SKM-1 (cell line): ENCODE data around the gene C12orf75.
"Not testable (repeated sequence)": the region's sequence is repeated elsewhere in the genome, so short reads cannot be mapped to it uniquely, and the experiment has no call there.

ENCODE experiments used
- DNase-seq: peaks from one replicate; lab custom pipeline; 2025; ENCODE audit not compliant: unreplicated experiment; lab: John Stamatoyannopoulos, UW

Gene C12orf75

GRCh38 chr12:105309384-105309783 lies 21.1 kb upstream of the C12orf75 start:
- DNase-seq: not testable (repeated sequence)

DNA sequence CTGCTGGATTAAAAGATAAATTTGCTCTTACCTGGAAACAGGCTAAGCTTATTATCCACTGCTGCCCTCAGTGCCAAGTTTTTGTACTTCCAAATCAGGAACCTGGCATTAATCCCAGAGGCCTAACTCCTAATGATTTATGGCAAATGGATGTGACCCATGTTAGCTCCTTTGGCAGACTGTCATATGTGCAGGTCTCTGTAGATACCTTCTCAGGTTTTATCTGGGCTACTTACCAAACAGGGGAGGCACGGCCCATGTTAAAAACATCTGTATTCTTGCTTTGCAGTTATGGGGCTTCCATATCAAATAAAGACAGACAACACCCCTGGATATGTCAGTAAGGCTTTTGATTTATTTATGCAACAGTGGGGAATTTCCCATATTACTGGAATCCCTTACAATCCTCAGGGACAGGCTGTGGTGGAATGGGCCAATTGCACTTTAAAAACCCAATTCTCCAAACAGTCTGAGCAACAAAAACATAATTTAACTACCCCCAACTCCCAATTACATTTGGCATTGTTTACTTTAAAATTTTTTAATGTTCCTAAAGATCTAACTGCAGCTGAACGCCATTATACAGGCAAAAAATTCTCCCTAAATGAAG lies 19.9 kb upstream of the C12orf75 start:
- not testable (repeated sequence) for DNase-seq

DNA sequence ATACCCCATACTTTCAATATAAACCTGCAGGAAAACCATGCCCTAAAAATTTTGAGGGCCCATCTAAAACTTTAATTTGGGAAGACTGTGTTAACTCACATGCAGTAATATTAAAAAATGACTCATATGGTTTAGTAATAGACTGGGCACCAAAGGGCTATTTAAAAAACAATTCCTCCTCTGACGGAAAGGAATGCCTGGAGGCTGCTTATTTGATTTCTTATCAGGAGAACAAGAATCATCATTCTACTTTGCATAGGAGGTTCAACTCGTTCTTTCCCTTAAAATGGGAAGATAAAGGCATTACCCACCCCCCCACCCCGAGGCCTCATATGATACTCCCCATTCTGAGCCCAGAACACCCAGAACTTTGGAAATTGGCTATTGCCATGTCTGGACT lies 18.6 kb upstream of the C12orf75 start:
- not testable (repeated sequence) for DNase-seq

GRCh38 chr12:105313755-105314154 lies 16.7 kb upstream of the C12orf75 start:
- not testable (repeated sequence) for DNase-seq

- DNase-seq: no peak
These were observed 15.4 kb upstream of the C12orf75 start for GRCh38 chr12:105315130-105315529.

DNA sequence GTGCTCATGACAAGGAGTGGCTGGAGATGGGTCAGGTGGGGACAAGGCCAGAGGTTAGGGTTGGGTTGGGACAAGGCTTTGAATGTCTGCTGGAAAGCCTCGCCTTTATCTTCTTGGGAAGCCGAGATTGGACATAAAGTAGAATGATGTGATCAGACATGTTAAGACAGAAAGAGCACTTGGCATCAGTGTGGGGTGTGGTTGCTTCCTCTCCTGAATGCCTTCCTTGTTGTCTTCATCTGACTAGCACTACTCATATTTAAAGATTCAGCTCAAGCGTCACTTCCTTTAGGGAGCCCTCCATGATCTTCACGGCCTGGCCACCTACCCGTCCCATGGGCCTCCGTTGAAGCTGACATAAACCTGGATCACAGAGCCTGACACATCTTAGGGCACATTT lies 14.8 kb upstream of the C12orf75 start:
- DNase-seq: no peak

DNA sequence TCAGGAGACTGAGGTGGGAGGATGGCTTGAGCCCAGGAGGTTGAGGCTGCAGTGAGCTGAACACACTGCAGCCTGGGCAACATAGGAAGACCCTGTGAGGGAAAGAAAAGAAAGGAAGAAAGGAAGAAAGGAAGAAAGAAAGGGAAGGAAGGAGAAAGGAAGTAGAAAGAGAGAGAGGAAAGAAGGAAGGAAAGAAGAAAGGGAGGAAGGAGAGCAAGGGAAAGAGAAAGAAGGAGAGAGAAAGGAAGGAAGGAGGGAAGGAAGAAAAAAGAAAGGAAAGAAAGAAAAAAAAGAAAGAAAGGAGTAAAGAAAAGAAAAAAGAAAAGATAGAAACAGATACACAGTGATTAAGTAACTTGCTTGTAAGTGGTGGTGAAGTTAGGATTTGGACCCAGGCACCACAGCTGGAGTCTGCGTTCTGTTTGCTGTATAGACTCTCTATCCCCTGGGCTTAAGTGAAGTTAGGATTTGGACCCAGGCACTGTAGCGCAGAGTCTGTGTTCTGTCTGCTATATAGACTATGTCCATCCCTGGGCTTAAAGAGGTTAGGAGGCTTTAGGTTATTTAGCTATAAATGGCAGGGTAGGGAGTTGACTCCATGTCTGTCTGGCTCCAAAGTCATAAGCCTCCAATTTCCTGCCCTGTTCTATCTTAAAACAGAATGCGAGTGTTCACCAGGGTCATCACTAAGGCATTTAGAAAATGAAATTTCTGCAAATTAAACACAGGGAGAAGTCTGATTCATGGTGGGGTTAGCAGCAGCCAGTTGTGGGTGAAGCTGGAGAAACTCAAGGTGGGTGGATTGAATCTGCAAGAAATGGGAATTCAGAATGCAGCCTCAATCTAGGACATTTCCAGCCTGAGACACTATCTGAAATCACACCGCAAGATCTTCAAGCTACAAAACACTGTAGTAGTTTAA lies 13.3 kb upstream of the C12orf75 start:
- no peak for DNase-seq

GRCh38 chr12:105317942-105318621 lies 12.4 kb upstream of the C12orf75 start:
- DNase-seq: no peak

- no peak for DNase-seq
These were observed 11.6 kb upstream of the C12orf75 start for GRCh38 chr12:105318651-105319483.

DNA sequence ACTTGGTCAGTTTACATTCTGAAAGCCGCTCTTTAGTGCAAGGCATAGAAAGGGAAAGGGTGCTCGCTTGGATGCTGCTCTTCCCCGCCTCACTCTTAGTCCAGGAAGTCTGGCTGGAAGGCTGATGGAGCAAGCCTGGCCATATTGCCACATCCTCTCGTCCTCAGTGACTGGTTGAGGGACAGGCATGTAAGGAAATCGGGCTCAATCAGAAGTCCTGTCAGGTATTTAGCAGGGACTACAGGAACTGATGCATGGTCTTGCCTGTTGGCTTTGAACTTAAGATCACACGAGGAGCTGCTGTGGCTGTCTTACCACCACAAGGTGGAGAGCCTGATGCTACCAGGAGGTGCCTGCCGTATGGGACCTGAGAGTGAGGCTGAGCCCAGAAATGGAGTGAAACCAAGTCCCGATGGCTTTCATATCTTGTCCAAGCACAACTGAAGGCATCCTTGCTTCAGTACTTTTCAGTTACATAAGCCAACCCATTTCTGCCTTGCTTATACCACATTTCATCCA lies 10.7 kb upstream of the C12orf75 start:
- no peak for DNase-seq

GRCh38 chr12:105321125-105321524 lies 9.4 kb upstream of the C12orf75 start:
- DNase-seq: no peak

DNA sequence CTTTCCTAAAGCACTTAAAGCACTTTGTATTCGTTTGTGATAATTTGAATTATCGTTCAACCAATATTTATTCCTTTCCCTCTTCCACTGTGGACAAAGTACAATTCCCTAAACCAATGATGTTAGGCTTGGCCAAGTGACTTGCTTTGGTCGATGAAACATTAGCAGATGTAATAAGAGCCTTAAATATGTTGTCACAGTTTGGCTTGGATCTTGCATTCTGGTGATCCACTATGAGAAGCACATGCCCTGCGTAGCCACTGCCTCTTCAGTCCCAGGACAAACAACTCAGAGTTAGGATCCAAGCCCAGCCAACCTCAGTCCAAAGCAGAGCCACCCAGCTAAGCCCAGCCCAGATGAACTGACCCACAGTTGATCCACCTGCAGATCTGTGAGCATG lies 8.4 kb upstream of the C12orf75 start:
- no peak for DNase-seq

GRCh38 chr12:105324704-105325103 lies 5.8 kb upstream of the C12orf75 start:
- DNase-seq: no peak

DNA sequence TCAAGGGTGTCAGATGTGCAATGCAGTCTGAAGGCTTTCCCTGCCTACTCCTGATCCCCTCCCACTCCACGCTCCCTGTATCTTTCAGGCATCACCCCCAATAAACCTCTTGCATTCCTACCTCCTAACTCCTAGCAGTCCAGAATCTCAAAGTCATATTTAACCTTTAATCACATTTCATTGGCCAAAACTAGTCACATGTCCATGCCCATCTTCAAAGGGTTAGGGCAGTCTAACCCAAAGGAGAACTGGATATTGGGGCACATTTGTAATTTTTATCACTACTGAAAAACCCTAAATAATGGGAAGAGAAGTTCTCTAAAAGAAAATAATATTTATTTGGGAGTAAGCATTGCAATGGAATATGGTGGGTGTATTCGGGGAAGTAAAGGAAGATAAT lies 5.4 kb upstream of the C12orf75 start:
- no peak for DNase-seq

DNA sequence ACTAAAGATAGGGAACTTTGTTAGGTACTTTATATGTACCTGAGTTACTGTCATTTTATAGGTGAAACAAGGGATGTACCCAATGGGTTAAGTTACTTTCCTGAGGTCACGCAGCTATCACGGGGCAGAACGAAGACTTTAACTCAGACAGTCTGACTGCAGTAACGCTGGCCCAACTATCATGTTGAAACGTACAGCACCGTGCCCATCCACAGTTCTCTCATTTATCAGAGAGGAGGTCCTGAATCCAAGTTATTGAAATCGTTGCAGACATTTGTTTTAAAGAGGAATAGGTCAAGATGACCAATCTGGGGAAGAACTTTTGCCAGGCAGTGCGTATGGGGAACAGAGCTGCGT lies 587 bp upstream of the C12orf75 start:
- DNase-seq: no peak

DNA sequence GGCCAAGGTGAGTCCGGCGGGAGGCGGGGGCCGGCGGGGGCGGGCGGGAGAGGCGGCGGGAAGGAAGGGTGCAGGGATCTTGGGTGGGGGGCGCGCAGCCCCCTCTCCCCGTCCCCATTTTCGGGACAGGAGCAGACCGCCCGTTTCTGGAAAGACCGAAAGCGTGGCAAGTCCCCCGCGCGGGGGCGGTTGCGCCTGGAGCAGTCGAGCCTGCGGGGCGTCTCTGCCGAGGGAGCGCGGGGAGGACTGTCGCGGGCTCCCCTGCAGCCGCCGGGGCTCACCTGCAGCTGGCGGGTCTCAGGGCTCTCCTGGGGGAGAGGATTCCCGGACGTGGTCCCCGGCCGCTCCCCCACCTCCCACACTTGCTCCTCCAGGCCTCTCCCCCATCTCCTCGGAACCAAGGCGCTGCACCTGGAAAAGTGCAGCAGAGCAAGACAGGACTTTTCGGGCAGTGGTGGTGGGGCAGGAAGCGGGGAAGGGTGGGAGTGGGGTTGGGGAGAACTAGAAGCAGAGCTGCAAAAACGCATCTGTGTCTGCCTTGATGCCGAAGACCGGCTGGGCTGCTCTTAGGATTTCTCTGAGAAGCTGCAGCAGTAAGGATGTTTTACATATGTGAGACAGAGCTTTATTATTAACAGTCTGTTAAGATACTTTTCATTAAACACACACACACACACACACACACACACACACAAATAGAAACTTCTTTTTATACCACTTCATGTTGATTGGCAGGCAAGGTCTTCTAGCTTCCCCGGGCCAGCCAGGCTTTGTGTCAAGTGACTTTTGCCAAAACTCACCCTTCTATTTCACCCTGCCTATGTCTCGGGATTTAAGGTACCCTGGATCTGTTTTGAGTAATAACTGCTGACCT lies 677 bp downstream of the C12orf75 start:
- no peak for DNase-seq

GRCh38 chr12:105331805-105332251 lies 1.3 kb downstream of the C12orf75 start:
- DNase-seq: no peak

- DNase-seq: not testable (repeated sequence)
These were observed 1.8 kb downstream of the C12orf75 start for GRCh38 chr12:105332286-105332685.

- DNase-seq: no peak
These were observed 2.4 kb downstream of the C12orf75 start for GRCh38 chr12:105332925-105333324.

DNA sequence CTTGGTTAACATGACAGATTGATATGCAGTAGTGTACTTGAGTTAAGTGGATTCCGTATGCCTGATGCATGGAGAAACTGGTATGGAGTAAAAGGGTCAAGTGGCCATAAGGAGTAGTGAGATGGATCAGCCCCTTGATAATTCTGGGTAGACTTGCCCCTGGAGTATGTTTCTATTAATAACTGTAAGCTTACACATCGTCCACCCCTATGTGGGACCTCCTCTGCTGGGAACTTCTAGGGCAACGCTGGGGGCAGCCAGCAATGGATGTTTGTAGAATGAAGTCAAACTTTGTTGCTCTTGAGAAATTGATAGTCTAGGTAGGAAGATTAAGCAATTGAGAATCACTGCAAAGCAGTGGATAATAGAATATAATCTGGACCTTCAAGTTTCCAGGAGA lies 3.5 kb downstream of the C12orf75 start:
- DNase-seq: no peak
